HEK293 (cell line): ENCODE results near the gene FCHO1.

Experiments
- FEZF1 ChIP-seq: fragments of 450-650 bp; formaldehyde crosslinking; IDR thresholded peaks from 2 replicates; pipeline ENCODE4 v1.5.1; 2016; ENCODE audit warnings: missing biosample characterization, missing genetic modification characterization
- GLI2 ChIP-seq: fragments of 450-650 bp; formaldehyde crosslinking; IDR thresholded peaks from 2 replicates; pipeline ENCODE4; 2017; ENCODE audit warnings: missing biosample characterization, missing genetic modification characterization, low read depth, borderline replicate concordance
- GLI4 ChIP-seq: fragments of 450-650 bp; formaldehyde crosslinking; IDR thresholded peaks from 2 replicates; pipeline ENCODE4 v1.5.1; 2016; ENCODE audit warnings: missing biosample characterization, missing genetic modification characterization
- GLIS2 ChIP-seq: fragments of 450-650 bp; formaldehyde crosslinking; IDR thresholded peaks from 2 replicates; pipeline ENCODE4 v1.5.1; 2016; ENCODE audit warnings: missing biosample characterization, missing genetic modification characterization
- HOXC10 ChIP-seq: sonication (generic); formaldehyde crosslinking; IDR thresholded peaks from 2 replicates; pipeline ENCODE4 v1.8.1; 2023; ENCODE audit warnings: mild to moderate bottlenecking, missing genetic modification reagents
- KLF9 ChIP-seq: fragments of 450-650 bp; formaldehyde crosslinking; IDR thresholded peaks from 2 replicates; pipeline ENCODE4 v1.5.1; 2016; ENCODE audit warnings: missing biosample characterization, missing genetic modification characterization, low read depth
- MEIS1 ChIP-seq: sonication (generic); formaldehyde crosslinking; IDR thresholded peaks from 2 replicates; pipeline ENCODE4 v1.8.1; 2022; ENCODE audit warnings: missing genetic modification reagents, mild to moderate bottlenecking, borderline replicate concordance
- MYNN ChIP-seq: fragments of 450-650 bp; formaldehyde crosslinking; IDR thresholded peaks from 2 replicates; pipeline ENCODE4 v1.5.1; 2016; ENCODE audit warnings: missing biosample characterization, missing genetic modification characterization, borderline replicate concordance
- OVOL3 ChIP-seq: fragments of 450-650 bp; formaldehyde crosslinking; IDR thresholded peaks from 2 replicates; pipeline ENCODE4 v1.5.1; 2016; ENCODE audit warnings: missing biosample characterization, missing genetic modification characterization
- PRDM1 ChIP-seq: fragments of 450-650 bp; formaldehyde crosslinking; IDR thresholded peaks from 2 replicates; pipeline ENCODE4; 2016; ENCODE audit warnings: missing biosample characterization, missing genetic modification characterization
- RBAK ChIP-seq: fragments of 450-650 bp; formaldehyde crosslinking; IDR thresholded peaks from 2 replicates; pipeline ENCODE4 v1.5.1; 2016; ENCODE audit warnings: missing biosample characterization, missing genetic modification characterization
- REPIN1 ChIP-seq: fragments of 450-650 bp; formaldehyde crosslinking; IDR thresholded peaks from 2 replicates; pipeline ENCODE4 v1.5.1; 2017; ENCODE audit warnings: missing biosample characterization, missing genetic modification characterization, low read depth
- SCRT2 ChIP-seq: fragments of 450-650 bp; formaldehyde crosslinking; IDR thresholded peaks from 2 replicates; pipeline ENCODE4 v1.5.1; 2016; ENCODE audit warnings: missing biosample characterization, missing genetic modification characterization
- SP7 ChIP-seq: fragments of 450-650 bp; formaldehyde crosslinking; IDR thresholded peaks from 2 replicates; pipeline ENCODE4 v1.5.1; 2016; ENCODE audit warnings: missing biosample characterization, missing genetic modification characterization
- YY2 ChIP-seq: fragments of 450-650 bp; formaldehyde crosslinking; IDR thresholded peaks from 2 replicates; pipeline ENCODE4 v1.5.1; 2016; ENCODE audit warnings: missing biosample characterization, missing genetic modification characterization
- ZBTB11 ChIP-seq: fragments of 450-650 bp; formaldehyde crosslinking; conservative IDR thresholded peaks from 2 replicates; pipeline ENCODE4 v1.5.1; 2016; ENCODE audit warnings: low read depth, missing biosample characterization, missing genetic modification characterization
- ZBTB48 ChIP-seq: fragments of 450-650 bp; formaldehyde crosslinking; IDR thresholded peaks from 2 replicates; pipeline ENCODE4 v1.5.1; 2016; ENCODE audit warnings: missing biosample characterization, missing genetic modification characterization
- ZBTB8A ChIP-seq: fragments of 450-650 bp; formaldehyde crosslinking; IDR thresholded peaks from 2 replicates; pipeline ENCODE4 v1.5.1; 2016; ENCODE audit warnings: missing biosample characterization, missing genetic modification characterization
- ZFP69B ChIP-seq: fragments of 450-650 bp; formaldehyde crosslinking; IDR thresholded peaks from 2 replicates; pipeline ENCODE4 v1.5.1; 2016; ENCODE audit warnings: missing biosample characterization, missing genetic modification characterization
- ZNF169 ChIP-seq: fragments of 450-650 bp; formaldehyde crosslinking; IDR thresholded peaks from 2 replicates; pipeline ENCODE4 v1.5.1; 2016; ENCODE audit warnings: missing biosample characterization, missing genetic modification characterization
- ZNF350 ChIP-seq: fragments of 450-650 bp; formaldehyde crosslinking; IDR thresholded peaks from 2 replicates; pipeline ENCODE4 v1.5.0; 2017; ENCODE audit warnings: missing biosample characterization, mild to moderate bottlenecking, missing genetic modification characterization
- ZNF366 ChIP-seq: fragments of 450-650 bp; formaldehyde crosslinking; conservative IDR thresholded peaks from 2 replicates; pipeline ENCODE4 v1.5.1; 2016; ENCODE audit warnings: missing biosample characterization, missing genetic modification characterization
- ZNF394 ChIP-seq: fragments of 450-650 bp; formaldehyde crosslinking; IDR thresholded peaks from 2 replicates; pipeline ENCODE4 v1.5.1; 2016; ENCODE audit warnings: missing biosample characterization, missing genetic modification characterization, mild to moderate bottlenecking, moderate library complexity, borderline replicate concordance
- ZNF473 ChIP-seq: fragments of 450-650 bp; formaldehyde crosslinking; IDR thresholded peaks from 2 replicates; pipeline ENCODE4 v1.5.1; 2017; ENCODE audit warnings: missing biosample characterization, missing genetic modification characterization
- ZNF549 ChIP-seq: fragments of 450-650 bp; IDR thresholded peaks from 2 replicates; pipeline ENCODE4 v1.5.1; 2018; ENCODE audit warnings: missing biosample characterization, missing genetic modification characterization, mild to moderate bottlenecking, inconsistent platforms, moderate library complexity
- ZNF555 ChIP-seq: fragments of 450-650 bp; formaldehyde crosslinking; conservative IDR thresholded peaks from 2 replicates; pipeline ENCODE4 v1.5.1; 2017; ENCODE audit warnings: missing biosample characterization, mild to moderate bottlenecking, missing genetic modification characterization, inconsistent platforms
- ZNF558 ChIP-seq: fragments of 450-650 bp; formaldehyde crosslinking; IDR thresholded peaks from 2 replicates; pipeline ENCODE4 v1.5.1; 2016; ENCODE audit warnings: missing biosample characterization, missing genetic modification characterization
- ZNF624 ChIP-seq: fragments of 450-650 bp; formaldehyde crosslinking; IDR thresholded peaks from 2 replicates; pipeline ENCODE4 v1.5.1; 2017; ENCODE audit warnings: missing biosample characterization, missing genetic modification characterization
- ZNF639 ChIP-seq: fragments of 450-650 bp; formaldehyde crosslinking; IDR thresholded peaks from 2 replicates; pipeline ENCODE4 v1.5.1; 2016; ENCODE audit warnings: missing biosample characterization, missing genetic modification characterization
- ZNF658 ChIP-seq: fragments of 450-650 bp; formaldehyde crosslinking; IDR thresholded peaks from 2 replicates; pipeline ENCODE4; 2016; ENCODE audit warnings: missing biosample characterization, missing genetic modification characterization
- ZNF768 ChIP-seq: fragments of 450-650 bp; formaldehyde crosslinking; IDR thresholded peaks from 2 replicates; pipeline ENCODE4 v1.5.1; 2018; ENCODE audit warnings: missing biosample characterization, mild to moderate bottlenecking, missing genetic modification characterization
- TF ChIP-seq, protein P1 (sequence below): fragments of 450-650 bp; formaldehyde crosslinking; IDR thresholded peaks from 2 replicates; pipeline ENCODE4 v1.5.1; 2016; ENCODE audit warnings: missing biosample characterization, missing genetic modification characterization
- TF ChIP-seq, protein P2 (sequence below): fragments of 450-650 bp; formaldehyde crosslinking; IDR thresholded peaks from 2 replicates; pipeline ENCODE4; 2016; ENCODE audit warnings: missing biosample characterization, missing genetic modification characterization

FCHO1 gene

GRCh38 chr19:17794731-17795494, 43.6 kb downstream of the FCHO1 start, which contains the start of gene B3GNT3 (continued):
- TF ChIP-seq ZBTB11 (no peak), ZNF555 (tag by site-specific recombination) (no peak), KLF9 (tag by site-specific recombination) (no peak), ZNF624 (no peak), MYNN (tag by site-specific recombination) (no peak), ZNF768 (no peak), SCRT2 (tag by site-specific recombination) (no peak), PRDM1 (tag by site-specific recombination) (no peak), REPIN1 (tag by site-specific recombination) (no peak), ZNF394 (tag by site-specific recombination) (no peak), GLIS2 (peak; percentile 73), YY2 (no peak), GLI2 (no peak), ZNF639 (tag by site-specific recombination) (no peak), ZNF549 (tag by site-specific recombination) (no peak), ZNF473 (tag by site-specific recombination) (no peak), ZBTB48 (tag by site-specific recombination) (no peak), ZNF658 (no peak), ZNF366 (tag by site-specific recombination) (peak; percentile 69), GLI4 (tag by site-specific recombination) (no peak), RBAK (tag by site-specific recombination) (no peak), MEIS1 (CRISPR knock-in tag) (no peak), ZBTB8A (tag by site-specific recombination) (no peak), HOXC10 (CRISPR knock-in tag) (no peak), OVOL3 (no peak), SP7 (tag by site-specific recombination) (peak; percentile 72), ZNF169 (no peak), ZFP69B (tag by site-specific recombination) (0 out of 2 replicates have a peak, but pooled peaks have one; percentile 15), ZNF558 (tag by site-specific recombination) (no peak), FEZF1 (tag by site-specific recombination) (no peak; the same call in none of the 2 replicates), ZNF350 (tag by site-specific recombination) (no peak)
- TF ChIP-seq, protein P1, sequence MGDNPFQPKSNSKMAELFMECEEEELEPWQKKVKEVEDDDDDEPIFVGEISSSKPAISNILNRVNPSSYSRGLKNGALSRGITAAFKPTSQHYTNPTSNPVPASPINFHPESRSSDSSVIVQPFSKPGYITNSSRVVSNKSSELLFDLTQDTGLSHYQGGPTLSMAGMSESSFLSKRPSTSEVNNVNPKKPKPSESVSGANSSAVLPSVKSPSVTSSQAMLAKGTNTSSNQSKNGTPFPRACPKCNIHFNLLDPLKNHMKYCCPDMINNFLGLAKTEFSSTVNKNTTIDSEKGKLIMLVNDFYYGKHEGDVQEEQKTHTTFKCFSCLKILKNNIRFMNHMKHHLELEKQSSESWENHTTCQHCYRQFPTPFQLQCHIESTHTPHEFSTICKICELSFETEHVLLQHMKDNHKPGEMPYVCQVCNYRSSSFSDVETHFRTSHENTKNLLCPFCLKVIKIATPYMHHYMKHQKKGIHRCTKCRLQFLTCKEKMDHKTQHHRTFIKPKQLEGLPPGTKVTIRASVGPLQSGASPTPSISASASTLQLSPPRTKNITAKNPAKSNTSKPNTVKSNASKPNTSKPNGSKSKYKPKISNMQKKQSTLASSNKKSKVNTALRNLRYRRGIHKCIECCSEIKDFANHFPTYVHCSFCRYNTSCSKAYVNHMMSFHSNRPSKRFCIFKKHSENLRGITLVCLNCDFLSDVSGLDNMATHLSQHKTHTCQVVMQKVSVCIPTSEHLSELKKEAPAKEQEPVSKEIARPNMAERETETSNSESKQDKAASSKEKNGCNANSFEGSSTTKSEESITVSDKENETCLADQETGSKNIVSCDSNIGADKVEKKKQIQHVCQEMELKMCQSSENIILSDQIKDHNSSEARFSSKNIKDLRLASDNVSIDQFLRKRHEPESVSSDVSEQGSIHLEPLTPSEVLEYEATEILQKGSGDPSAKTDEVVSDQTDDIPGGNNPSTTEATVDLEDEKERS (tag by site-specific recombination) = no peak
- TF ChIP-seq, protein P2, sequence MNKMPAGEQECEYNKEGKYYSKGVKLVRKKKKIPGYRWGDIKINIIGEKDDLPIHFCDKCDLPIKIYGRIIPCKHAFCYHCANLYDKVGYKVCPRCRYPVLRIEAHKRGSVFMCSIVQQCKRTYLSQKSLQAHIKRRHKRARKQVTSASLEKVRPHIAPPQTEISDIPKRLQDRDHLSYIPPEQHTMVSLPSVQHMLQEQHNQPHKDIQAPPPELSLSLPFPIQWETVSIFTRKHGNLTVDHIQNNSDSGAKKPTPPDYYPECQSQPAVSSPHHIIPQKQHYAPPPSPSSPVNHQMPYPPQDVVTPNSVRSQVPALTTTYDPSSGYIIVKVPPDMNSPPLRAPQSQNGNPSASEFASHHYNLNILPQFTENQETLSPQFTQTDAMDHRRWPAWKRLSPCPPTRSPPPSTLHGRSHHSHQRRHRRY (tag by site-specific recombination) = no peak
